Nephron (organoid): ENCODE measurements around the gene POLR1E.
A peak's percentile ranks its signal among the peaks of the same experiment; 100 is the strongest.

ENCODE experiments used
- H3K27ac Mint-ChIP-seq, 3 experiments: 2 replicates each; pipeline ENCODE4 v1.8.0; 2020; ENCODE audit warnings: mixed read lengths in 3 of 3, mild to moderate bottlenecking in 2 of 3, moderate library complexity in 1 of 3
- H3K27me3 Mint-ChIP-seq: 2 replicates; pipeline ENCODE4 v1.8.0; 2021; ENCODE audit warnings: low read depth, mild to moderate bottlenecking, moderate library complexity, mixed read lengths
- H3K36me3 Mint-ChIP-seq: 2 replicates; pipeline ENCODE4 v1.8.0; 2020; ENCODE audit warnings: low read depth, mixed read lengths
- H3K4me1 Mint-ChIP-seq: 2 replicates; pipeline ENCODE4 v1.8.0; 2020; ENCODE audit warnings: mixed read lengths
- H3K4me3 Mint-ChIP-seq, 3 experiments: 2 replicates each; pipeline ENCODE4 v1.8.0; 2020; ENCODE audit warnings: mild to moderate bottlenecking in 3 of 3, mixed read lengths in 3 of 3, moderate library complexity in 2 of 3
- H3K9me3 Mint-ChIP-seq: 2 replicates; pipeline ENCODE4 v1.8.0; 2020; ENCODE audit warnings: mixed read lengths
- CTCF ChIP-seq, 3 experiments: fragments of 200-600 bp; sonication (generic); IDR thresholded peaks; one replicate each; pipeline ENCODE4 v1.5.0; 2021; ENCODE audit warnings: antibody characterized with exemption in 3 of 3; ENCODE audit not compliant: unreplicated experiment in 3 of 3

POLR1E gene

GRCh38 chr9:37455884-37456647 lies 29.7 kb upstream of the POLR1E start:
- H3K4me1 Mint-ChIP-seq: peaks cover 18% of the 10 kb centered on the region
- H3K27ac Mint-ChIP-seq: no peak overlapping the region
- TF ChIP-seq CTCF (IDR thresholded peaks at IDR 0.05; ENCODE audit: unreplicated experiment in 3 of 3): no peak
- no peak overlapping the region for H3K4me3 Mint-ChIP-seq
- no peaks in the 10 kb centered on the region for H3K27me3 Mint-ChIP-seq
- H3K36me3 Mint-ChIP-seq: peaks cover 37% of the 10 kb centered on the region
- H3K9me3 Mint-ChIP-seq: no peaks in the 10 kb centered on the region

DNA sequence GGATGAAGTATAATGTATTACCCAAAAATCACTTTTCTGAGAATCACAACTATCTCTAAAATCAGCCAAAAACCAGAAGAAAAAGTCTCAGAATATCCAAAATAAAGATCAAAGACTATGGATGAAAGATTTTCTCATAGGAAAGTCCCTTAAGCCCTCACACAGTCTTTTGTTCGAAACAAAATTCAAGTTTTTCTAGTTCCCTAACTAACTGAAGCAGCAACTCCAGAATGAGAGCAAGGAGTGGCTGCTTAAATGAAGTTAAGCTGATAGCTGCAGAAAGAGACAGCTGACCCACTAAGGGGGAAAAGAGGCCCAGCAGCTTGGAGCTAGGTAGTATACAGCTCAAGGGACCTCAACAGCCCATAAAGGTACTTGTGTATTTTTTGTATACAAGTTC lies 28.9 kb upstream of the POLR1E start:
- Mint-ChIP-seq H3K9me3 (no peaks in the 10 kb centered on the region), H3K4me1 (peaks cover 18% of the 10 kb centered on the region), H3K36me3 (peaks cover 37% of the 10 kb centered on the region), H3K27me3 (no peaks in the 10 kb centered on the region), H3K27ac (no peak overlapping the region), H3K4me3 (no peak overlapping the region)
- no peak for TF ChIP-seq CTCF (IDR thresholded peaks at IDR 0.05; ENCODE audit: unreplicated experiment in 3 of 3)

DNA sequence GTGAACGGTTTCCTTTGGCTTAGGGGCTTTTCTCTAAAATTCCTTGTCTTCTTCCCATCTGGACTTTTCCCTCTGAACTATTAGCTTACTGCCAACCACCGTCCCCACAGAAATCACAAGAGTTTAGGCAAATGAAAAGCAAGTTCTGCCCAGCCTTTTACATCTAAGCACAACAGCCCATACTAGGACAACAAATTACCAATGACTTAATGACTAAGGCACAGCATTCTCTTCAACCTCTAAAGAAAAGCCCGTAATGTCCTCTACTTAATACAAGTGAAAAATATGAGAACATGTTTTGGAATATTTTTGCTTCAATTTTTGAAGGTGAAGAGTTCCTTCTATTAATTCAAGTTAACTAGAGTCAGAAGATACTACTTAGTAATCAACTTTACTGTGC lies 21.7 kb upstream of the POLR1E start:
- peak overlapping the region; percentile 94 to 99 (median 97) for H3K27ac Mint-ChIP-seq
- peak overlapping the region; percentile 93 to 96 (median 96) for H3K4me3 Mint-ChIP-seq
- H3K27me3 Mint-ChIP-seq: peaks cover 4% of the 10 kb centered on the region
- H3K4me1 Mint-ChIP-seq: peaks cover 28% of the 10 kb centered on the region
- H3K36me3 Mint-ChIP-seq: peaks cover 11% of the 10 kb centered on the region
- TF ChIP-seq CTCF (IDR thresholded peaks at IDR 0.05; ENCODE audit: unreplicated experiment in 3 of 3): no peak
- H3K9me3 Mint-ChIP-seq: no peaks in the 10 kb centered on the region

- H3K4me1 Mint-ChIP-seq: peaks cover 28% of the 10 kb centered on the region
Measured at GRCh38 chr9:37464426-37465248, 21.1 kb upstream of the POLR1E start.

DNA sequence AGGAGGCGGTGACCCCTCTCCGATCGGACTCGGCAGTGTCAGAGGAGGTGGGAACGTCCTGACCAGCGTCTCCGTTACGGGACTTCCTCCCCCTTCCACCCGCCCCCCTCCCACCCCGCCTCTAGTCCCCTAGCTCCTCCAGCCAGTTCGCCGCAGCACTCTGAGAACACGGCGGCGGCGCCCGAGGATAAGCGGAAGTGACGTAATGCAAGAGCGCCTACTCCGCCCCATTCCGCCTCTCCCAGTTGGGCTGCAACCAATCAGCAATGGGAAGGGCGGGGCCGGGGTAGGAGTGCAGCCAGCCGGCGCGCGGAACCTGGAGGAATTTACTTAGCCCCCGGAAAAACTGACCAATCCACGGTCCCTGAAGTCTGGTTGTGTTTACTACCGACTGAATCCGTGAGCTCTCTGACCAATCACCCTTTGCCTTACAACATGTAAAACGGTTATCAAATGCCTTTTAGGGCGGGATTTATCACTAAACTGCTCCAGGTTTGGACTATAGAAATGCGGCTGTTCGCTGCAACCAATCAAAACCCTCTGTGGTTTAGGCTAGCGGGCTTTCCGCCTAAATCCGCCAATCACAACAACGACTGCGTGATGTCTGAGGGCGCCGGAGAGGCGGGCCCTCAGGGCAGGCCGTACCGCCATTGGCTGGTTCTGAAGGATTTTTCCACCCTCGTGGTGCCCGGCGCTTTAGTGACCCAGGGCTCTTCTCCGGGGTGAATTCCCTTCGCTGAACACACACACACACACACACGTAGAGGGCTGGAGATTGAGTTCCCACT lies 20.3 kb upstream of the POLR1E start, which contains the start of gene ZBTB5:
Gene ZBTB5 (minus strand): TSS at position 202 of the 788 bp plus-strand sequence. CDS start 22,899 bp downstream, outside the sequence.
- peaks cover 28% of the 10 kb centered on the region for H3K4me1 Mint-ChIP-seq
- peak within 1 kb of the TSS; percentile 94 to 99 (median 97) for H3K27ac Mint-ChIP-seq
- peaks cover 8% of the 10 kb centered on the region for H3K36me3 Mint-ChIP-seq
- H3K27me3 Mint-ChIP-seq: peaks cover 4% of the 10 kb centered on the region
- no peaks in the 10 kb centered on the region for H3K9me3 Mint-ChIP-seq
- H3K4me3 Mint-ChIP-seq: peak within 1 kb of the TSS; percentile 93 to 96 (median 96)
- TF ChIP-seq CTCF (IDR thresholded peaks at IDR 0.05; ENCODE audit: unreplicated experiment in 3 of 3): no peak

More at GRCh38 chr9:37464426-37465248, 21.1 kb upstream of the POLR1E start:
- Mint-ChIP-seq H3K27ac (peak overlapping the region; percentile 94 to 99 (median 97)), H3K27me3 (peaks cover 4% of the 10 kb centered on the region), H3K4me3 (peak overlapping the region; percentile 93 to 96 (median 96)), H3K9me3 (no peaks in the 10 kb centered on the region), H3K36me3 (peaks cover 8% of the 10 kb centered on the region)
- no peak for TF ChIP-seq CTCF (IDR thresholded peaks at IDR 0.05; ENCODE audit: unreplicated experiment in 3 of 3)
